Cardiac fibroblast (primary cell): ENCODE data around the gene VEGFA.

Experiments used
- DNase-seq, 2 donors: peaks; one replicate each; pipeline versions ENCODE4 v3.0.0 to v3.0.0-alpha.2; 2010; ENCODE audit warnings: low read depth in 2 of 2
- H3K4me3 ChIP-seq, 2 donors: replicated peaks in 1 of 2; 1 replicate in 1 of 2; 2 replicates in 1 of 2; pipeline ENCODE4 v1.5.1; 2011; ENCODE audit warnings: low read depth in 2 of 2, low read length in 2 of 2, mild to moderate bottlenecking in 2 of 2, moderate library complexity in 1 of 2
- TF ChIP-seq, protein P1 (sequence below): IDR thresholded peaks from one replicate; pipeline ENCODE4 v1.5.1; 2011; ENCODE audit warnings: low read depth, mild to moderate bottlenecking, low read length, inconsistent platforms

The VEGFA gene

DNA sequence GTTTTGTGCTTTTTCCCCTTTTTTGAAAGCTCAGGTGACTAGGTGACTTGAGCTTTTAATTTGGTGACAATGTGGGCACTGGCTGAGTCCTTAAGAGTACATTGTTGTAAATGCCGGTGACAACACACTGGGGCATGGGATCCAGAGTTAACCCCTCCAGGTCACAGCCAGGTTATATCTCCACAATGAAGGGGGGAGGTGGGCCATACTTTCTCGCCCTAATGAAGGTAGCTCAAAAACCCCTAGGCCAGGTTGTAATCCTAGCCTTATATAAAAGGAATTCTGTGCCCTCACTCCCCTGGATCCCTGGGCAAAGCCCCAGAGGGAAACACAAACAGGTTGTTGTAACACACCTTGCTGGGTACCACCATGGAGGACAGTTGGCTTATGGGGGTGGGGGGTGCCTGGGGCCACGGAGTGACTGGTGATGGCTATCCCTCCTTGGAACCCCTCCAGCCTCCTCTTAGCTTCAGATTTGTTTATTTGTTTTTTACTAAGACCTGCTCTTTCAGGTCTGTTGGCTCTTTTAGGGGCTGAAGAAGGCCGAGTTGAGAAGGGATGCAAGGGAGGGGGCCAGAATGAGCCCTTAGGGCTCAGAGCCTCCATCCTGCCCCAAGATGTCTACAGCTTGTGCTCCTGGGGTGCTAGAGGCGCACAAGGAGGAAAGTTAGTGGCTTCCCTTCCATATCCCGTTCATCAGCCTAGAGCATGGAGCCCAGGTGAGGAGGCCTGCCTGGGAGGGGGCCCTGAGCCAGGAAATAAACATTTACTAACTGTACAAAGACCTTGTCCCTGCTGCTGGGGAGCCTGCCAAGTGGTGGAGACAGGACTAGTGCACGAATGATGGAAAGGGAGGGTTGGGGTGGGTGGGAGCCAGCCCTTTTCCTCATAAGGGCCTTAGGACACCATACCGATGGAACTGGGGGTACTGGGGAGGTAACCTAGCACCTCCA is 2.2 kb upstream of the VEGFA start:
- TF ChIP-seq, protein P1, sequence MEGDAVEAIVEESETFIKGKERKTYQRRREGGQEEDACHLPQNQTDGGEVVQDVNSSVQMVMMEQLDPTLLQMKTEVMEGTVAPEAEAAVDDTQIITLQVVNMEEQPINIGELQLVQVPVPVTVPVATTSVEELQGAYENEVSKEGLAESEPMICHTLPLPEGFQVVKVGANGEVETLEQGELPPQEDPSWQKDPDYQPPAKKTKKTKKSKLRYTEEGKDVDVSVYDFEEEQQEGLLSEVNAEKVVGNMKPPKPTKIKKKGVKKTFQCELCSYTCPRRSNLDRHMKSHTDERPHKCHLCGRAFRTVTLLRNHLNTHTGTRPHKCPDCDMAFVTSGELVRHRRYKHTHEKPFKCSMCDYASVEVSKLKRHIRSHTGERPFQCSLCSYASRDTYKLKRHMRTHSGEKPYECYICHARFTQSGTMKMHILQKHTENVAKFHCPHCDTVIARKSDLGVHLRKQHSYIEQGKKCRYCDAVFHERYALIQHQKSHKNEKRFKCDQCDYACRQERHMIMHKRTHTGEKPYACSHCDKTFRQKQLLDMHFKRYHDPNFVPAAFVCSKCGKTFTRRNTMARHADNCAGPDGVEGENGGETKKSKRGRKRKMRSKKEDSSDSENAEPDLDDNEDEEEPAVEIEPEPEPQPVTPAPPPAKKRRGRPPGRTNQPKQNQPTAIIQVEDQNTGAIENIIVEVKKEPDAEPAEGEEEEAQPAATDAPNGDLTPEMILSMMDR: no peak
- DNase-seq: no peak
- H3K4me3 ChIP-seq: no peak overlapping the region

DNA sequence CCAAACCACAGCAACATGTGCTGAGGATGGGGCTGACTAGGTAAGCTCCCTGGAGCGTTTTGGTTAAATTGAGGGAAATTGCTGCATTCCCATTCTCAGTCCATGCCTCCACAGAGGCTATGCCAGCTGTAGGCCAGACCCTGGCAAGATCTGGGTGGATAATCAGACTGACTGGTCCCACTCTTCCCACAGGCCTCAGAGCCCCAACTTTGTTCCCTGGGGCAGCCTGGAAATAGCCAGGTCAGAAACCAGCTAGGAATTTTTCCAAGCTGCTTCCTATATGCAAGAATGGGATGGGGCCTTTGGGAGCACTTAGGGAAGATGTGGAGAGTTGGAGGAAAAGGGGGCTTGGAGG is 1.5 kb upstream of the VEGFA start:
- TF ChIP-seq, protein P1: no peak
- no peak for DNase-seq
- H3K4me3 ChIP-seq: no peak overlapping the region

DNA sequence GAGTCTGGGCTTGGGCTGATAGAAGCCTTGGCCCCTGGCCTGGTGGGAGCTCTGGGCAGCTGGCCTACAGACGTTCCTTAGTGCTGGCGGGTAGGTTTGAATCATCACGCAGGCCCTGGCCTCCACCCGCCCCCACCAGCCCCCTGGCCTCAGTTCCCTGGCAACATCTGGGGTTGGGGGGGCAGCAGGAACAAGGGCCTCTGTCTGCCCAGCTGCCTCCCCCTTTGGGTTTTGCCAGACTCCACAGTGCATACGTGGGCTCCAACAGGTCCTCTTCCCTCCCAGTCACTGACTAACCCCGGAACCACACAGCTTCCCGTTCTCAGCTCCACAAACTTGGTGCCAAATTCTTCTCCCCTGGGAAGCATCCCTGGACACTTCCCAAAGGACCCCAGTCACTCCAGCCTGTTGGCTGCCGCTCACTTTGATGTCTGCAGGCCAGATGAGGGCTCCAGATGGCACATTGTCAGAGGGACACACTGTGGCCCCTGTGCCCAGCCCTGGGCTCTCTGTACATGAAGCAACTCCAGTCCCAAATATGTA is 957 bp upstream of the VEGFA start:
- peak; percentile 96 to 97 for DNase-seq
- peak overlapping the region in 1 of 2 donors; percentile 98 for H3K4me3 ChIP-seq
- TF ChIP-seq, protein P1: no peak

DNA sequence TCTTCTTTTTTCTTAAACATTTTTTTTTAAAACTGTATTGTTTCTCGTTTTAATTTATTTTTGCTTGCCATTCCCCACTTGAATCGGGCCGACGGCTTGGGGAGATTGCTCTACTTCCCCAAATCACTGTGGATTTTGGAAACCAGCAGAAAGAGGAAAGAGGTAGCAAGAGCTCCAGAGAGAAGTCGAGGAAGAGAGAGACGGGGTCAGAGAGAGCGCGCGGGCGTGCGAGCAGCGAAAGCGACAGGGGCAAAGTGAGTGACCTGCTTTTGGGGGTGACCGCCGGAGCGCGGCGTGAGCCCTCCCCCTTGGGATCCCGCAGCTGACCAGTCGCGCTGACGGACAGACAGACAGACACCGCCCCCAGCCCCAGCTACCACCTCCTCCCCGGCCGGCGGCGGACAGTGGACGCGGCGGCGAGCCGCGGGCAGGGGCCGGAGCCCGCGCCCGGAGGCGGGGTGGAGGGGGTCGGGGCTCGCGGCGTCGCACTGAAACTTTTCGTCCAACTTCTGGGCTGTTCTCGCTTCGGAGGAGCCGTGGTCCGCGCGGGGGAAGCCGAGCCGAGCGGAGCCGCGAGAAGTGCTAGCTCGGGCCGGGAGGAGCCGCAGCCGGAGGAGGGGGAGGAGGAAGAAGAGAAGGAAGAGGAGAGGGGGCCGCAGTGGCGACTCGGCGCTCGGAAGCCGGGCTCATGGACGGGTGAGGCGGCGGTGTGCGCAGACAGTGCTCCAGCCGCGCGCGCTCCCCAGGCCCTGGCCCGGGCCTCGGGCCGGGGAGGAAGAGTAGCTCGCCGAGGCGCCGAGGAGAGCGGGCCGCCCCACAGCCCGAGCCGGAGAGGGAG is 580 bp downstream of the VEGFA start:
- peak overlapping the region; percentile 96 to 98 for H3K4me3 ChIP-seq
- DNase-seq: peak; percentile 66 to 71
- TF ChIP-seq, protein P1: no peak

DNA sequence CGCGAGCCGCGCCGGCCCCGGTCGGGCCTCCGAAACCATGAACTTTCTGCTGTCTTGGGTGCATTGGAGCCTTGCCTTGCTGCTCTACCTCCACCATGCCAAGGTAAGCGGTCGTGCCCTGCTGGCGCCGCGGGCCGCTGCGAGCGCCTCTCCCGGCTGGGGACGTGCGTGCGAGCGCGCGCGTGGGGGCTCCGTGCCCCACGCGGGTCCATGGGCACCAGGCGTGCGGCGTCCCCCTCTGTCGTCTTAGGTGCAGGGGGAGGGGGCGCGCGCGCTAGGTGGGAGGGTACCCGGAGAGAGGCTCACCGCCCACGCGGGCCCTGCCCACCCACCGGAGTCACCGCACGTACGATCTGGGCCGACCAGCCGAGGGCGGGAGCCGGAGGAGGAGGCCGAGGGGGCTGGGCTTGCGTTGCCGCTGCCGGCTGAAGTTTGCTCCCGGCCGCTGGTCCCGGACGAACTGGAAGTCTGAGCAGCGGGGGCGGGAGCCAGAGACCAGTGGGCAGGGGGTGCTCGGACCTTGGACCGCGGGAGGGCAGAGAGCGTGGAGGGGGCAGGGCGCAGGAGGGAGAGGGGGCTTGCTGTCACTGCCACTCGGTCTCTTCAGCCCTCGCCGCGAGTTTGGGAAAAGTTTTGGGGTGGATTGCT is 1.3 kb downstream of the VEGFA start:
- H3K4me3 ChIP-seq: peak overlapping the region; percentile 96 to 98
- TF ChIP-seq, protein P1: no peak
- DNase-seq: peak; percentile 50 to 71
